H9 (cell line): ENCODE data around the gene BHLHA9. TPM values are rescaled to one million over a fixed set of nuclear protein-coding genes. Genes with fewer than 3 reads are reported as not detected.

Experiments
- DNase-seq: peaks from one replicate; pipeline ENCODE4 v3.0.0-alpha.2; 2017
- H2AFZ ChIP-seq: one replicate; pipeline ENCODE4 v1.6.1; 2013; ENCODE audit warnings: mild to moderate bottlenecking, low read length, control low read depth, moderate library complexity
- H2AK5ac ChIP-seq: 2 replicates; pipeline ENCODE4 v1.6.1; 2013; ENCODE audit warnings: low read length, control low read depth, mixed read lengths; ENCODE audit not compliant: insufficient read length
- H2BK120ac ChIP-seq: one replicate; pipeline ENCODE4 v1.6.1; 2013; ENCODE audit warnings: low read depth, mild to moderate bottlenecking, low read length, control low read depth, inconsistent platforms; ENCODE audit not compliant: poor library complexity, severe bottlenecking
- H2BK12ac ChIP-seq: 2 replicates; pipeline ENCODE4 v1.6.1; 2013; ENCODE audit warnings: low read length, control low read depth, mixed read lengths, low read depth; ENCODE audit not compliant: insufficient read length
- H2BK15ac ChIP-seq: 2 replicates; pipeline ENCODE4 v1.6.1; 2013; ENCODE audit warnings: low read depth, low read length, control low read depth
- H2BK20ac ChIP-seq: one replicate; pipeline ENCODE4 v1.6.1; 2013; ENCODE audit warnings: low read depth, mild to moderate bottlenecking, low read length, control low read depth, inconsistent platforms; ENCODE audit not compliant: poor library complexity, severe bottlenecking
- H2BK5ac ChIP-seq: 2 replicates; pipeline ENCODE4 v1.6.1; 2013; ENCODE audit warnings: low read length, control low read depth, mixed read lengths; ENCODE audit not compliant: insufficient read length
- H3K14ac ChIP-seq: 2 replicates; pipeline ENCODE4 v1.6.1; 2013; ENCODE audit warnings: low read length, control low read depth; ENCODE audit not compliant: insufficient read depth
- H3K18ac ChIP-seq: 2 replicates; pipeline ENCODE4 v1.6.1; 2013; ENCODE audit warnings: low read depth, mild to moderate bottlenecking, mixed read lengths, low read length, control low read depth; ENCODE audit not compliant: insufficient read length
- H3K23ac ChIP-seq: 2 replicates; pipeline ENCODE4 v1.6.1; 2013; ENCODE audit warnings: low read length, control low read depth, mixed read lengths, low read depth; ENCODE audit not compliant: insufficient read length
- H3K23me2 ChIP-seq: 2 replicates; pipeline ENCODE4 v1.6.1; 2013; ENCODE audit warnings: low read depth, mild to moderate bottlenecking, mixed read lengths, low read length, control low read depth; ENCODE audit not compliant: insufficient read length, poor library complexity, severe bottlenecking
- H3K27ac ChIP-seq: 2 replicates; pipeline ENCODE4 v1.5.1; 2013; ENCODE audit warnings: low read length, control low read depth, mixed read lengths, low read depth; ENCODE audit not compliant: insufficient read length
- H3K27me3 ChIP-seq: 2 replicates; pipeline ENCODE4 v1.6.1; 2013; ENCODE audit warnings: low read length, control low read depth, inconsistent platforms; ENCODE audit not compliant: insufficient read depth
- H3K4ac ChIP-seq: 2 replicates; pipeline ENCODE4 v1.6.1; 2013; ENCODE audit warnings: low read depth, mild to moderate bottlenecking, control low read depth, inconsistent platforms, low read length, moderate library complexity
- H3K4me1 ChIP-seq: 2 replicates; pipeline ENCODE4 v1.6.1; 2013; ENCODE audit warnings: low read length, control low read depth, inconsistent platforms; ENCODE audit not compliant: insufficient read depth
- H3K4me2 ChIP-seq: 2 replicates; pipeline ENCODE4 v1.6.1; 2013; ENCODE audit warnings: low read length, control low read depth, mixed read lengths; ENCODE audit not compliant: insufficient read length, insufficient read depth
- H3K56ac ChIP-seq: 2 replicates; pipeline ENCODE4 v1.6.1; 2013; ENCODE audit warnings: low read depth, mild to moderate bottlenecking, mixed read lengths, low read length, control low read depth; ENCODE audit not compliant: insufficient read length
- H3K79me1 ChIP-seq: 2 replicates; pipeline ENCODE4 v1.6.1; 2013; ENCODE audit warnings: low read depth, mild to moderate bottlenecking, moderate library complexity, low read length, control low read depth, inconsistent platforms; ENCODE audit not compliant: insufficient read depth, poor library complexity, severe bottlenecking
- H3K79me2 ChIP-seq: 2 replicates; pipeline ENCODE4 v1.6.1; 2013; ENCODE audit warnings: low read length, control low read depth, inconsistent platforms; ENCODE audit not compliant: insufficient read depth
- H3K9ac ChIP-seq: 2 replicates; pipeline ENCODE4 v1.6.1; 2013; ENCODE audit warnings: low read length, control low read depth, mixed read lengths; ENCODE audit not compliant: insufficient read length; ENCODE audit errors: extremely low read depth
- H3K9me3 ChIP-seq: one replicate; pipeline ENCODE4 v1.6.1; 2013; ENCODE audit warnings: low read depth, low read length, inconsistent platforms; ENCODE audit not compliant: control insufficient read depth
- H3T11ph ChIP-seq: one replicate; pipeline ENCODE4 v1.6.1; 2013; ENCODE audit warnings: mild to moderate bottlenecking, low read length, control low read depth, inconsistent platforms
- H4K20me1 ChIP-seq: one replicate; pipeline ENCODE4 v1.6.1; 2013; ENCODE audit not compliant: control insufficient read depth, insufficient read length, insufficient read depth
- H4K5ac ChIP-seq: 2 replicates; pipeline ENCODE4 v1.6.1; 2013; ENCODE audit warnings: low read depth, mild to moderate bottlenecking, mixed read lengths, low read length, control low read depth; ENCODE audit not compliant: insufficient read length
- H4K8ac ChIP-seq: replicated peaks from 2 replicates; pipeline ENCODE4 v1.6.1; 2013; ENCODE audit warnings: low read length, control low read depth, mixed read lengths, low read depth; ENCODE audit not compliant: insufficient read length
- H4K91ac ChIP-seq: 2 replicates; pipeline ENCODE4 v1.6.1; 2013; ENCODE audit warnings: low read depth, mild to moderate bottlenecking, moderate library complexity, mixed read lengths, low read length, control low read depth; ENCODE audit not compliant: insufficient read length
- H3K27ac Mint-ChIP-seq, 3 experiments: 2 replicates in 2 of 3; 3 replicates in 1 of 3; pipeline ENCODE4 v1.8.0; 2020 to 2021; ENCODE audit warnings: mixed read lengths in 3 of 3, mild to moderate bottlenecking in 1 of 3, moderate library complexity in 1 of 3
- H3K27me3 Mint-ChIP-seq: 2 replicates; pipeline ENCODE4 v1.8.0; 2021; ENCODE audit warnings: low read depth, mild to moderate bottlenecking, moderate library complexity, mixed read lengths
- H3K36me3 Mint-ChIP-seq, 3 experiments: 2 replicates in 2 of 3; 3 replicates in 1 of 3; pipeline ENCODE4 v1.8.0; 2020 to 2021; ENCODE audit warnings: low read depth in 3 of 3, mixed read lengths in 3 of 3; ENCODE audit not compliant: insufficient read depth in 1 of 3
- H3K4me1 Mint-ChIP-seq, 2 experiments: 2 replicates each; pipeline ENCODE4 v1.8.0; 2020; ENCODE audit warnings: mixed read lengths in 2 of 2
- H3K4me3 Mint-ChIP-seq, 2 experiments: 2 replicates in 1 of 2; 3 replicates in 1 of 2; pipeline ENCODE4 v1.8.0; 2020 to 2021; ENCODE audit warnings: mild to moderate bottlenecking in 2 of 2, mixed read lengths in 2 of 2, moderate library complexity in 1 of 2
- H3K9me3 Mint-ChIP-seq, 2 experiments: 2 replicates in 1 of 2; 3 replicates in 1 of 2; pipeline ENCODE4 v1.8.0; 2020; ENCODE audit warnings: mild to moderate bottlenecking in 2 of 2, mixed read lengths in 2 of 2, moderate library complexity in 1 of 2
- CTCF ChIP-seq: fragments of 200-600 bp; sonication (generic); conservative IDR thresholded peaks from 3 replicates; pipeline ENCODE4 v1.8.0; 2021; ENCODE audit warnings: antibody characterized with exemption, mild to moderate bottlenecking
- WGBS: extraction: QIAGEN DNeasy Blood & Tissue Kit; methylation state at CpG from one replicate; pipeline ENCODE4 v1.1.7; 2013; ENCODE audit warnings: missing lambda C conversion rate, low lambda C conversion rate, mixed read lengths; ENCODE audit not compliant: insufficient read length; ENCODE audit errors: extremely low coverage; 5-methylcytosine and 5-hydroxymethylcytosine counted together
- total RNA-seq: library from RNA; stranded (reverse); gene quantifications from 2 replicates; pipeline ENCODE4 v1.2.1, GENCODE V29; 2021

BHLHA9 gene
- total RNA-seq, 1 experiment from 2014 or later: not detected

- peak overlapping the region in 1 of 2 experiments; percentile 85; a peak in 1 of 5 replicates for H3K4me3 Mint-ChIP-seq
- H2BK12ac ChIP-seq: no peak overlapping the region
- H3K27me3 ChIP-seq: peaks cover 41% of the 10 kb centered on the region
Observed at GRCh38 chr17:1227365-1227764, 42.9 kb upstream of the BHLHA9 start.

More at GRCh38 chr17:1227365-1227764, 42.9 kb upstream of the BHLHA9 start:
- Histone ChIP-seq H3K23ac (no peak overlapping the region), H3K18ac (no peak overlapping the region), H2BK15ac (no peak overlapping the region), H3K79me1 (no peaks in the 10 kb centered on the region), H4K8ac (no peak overlapping the region), H3K4me1 (no peaks in the 10 kb centered on the region), H2AK5ac (no peak overlapping the region), H4K5ac (no peak overlapping the region), H3K9ac (no peak overlapping the region), H3K4ac (no peak overlapping the region), H2BK20ac (no peak overlapping the region), H2BK120ac (no peak overlapping the region), H3K27ac (no peak overlapping the region), H2BK5ac (no peak overlapping the region), H3K23me2 (peaks cover 3% of the 10 kb centered on the region), H3K79me2 (no peaks in the 10 kb centered on the region), H3K56ac (no peak overlapping the region), H3T11ph (no peak overlapping the region), H3K14ac (no peak overlapping the region), H4K91ac (no peak overlapping the region), H3K4me2 (no peak overlapping the region), H4K20me1 (no peaks in the 10 kb centered on the region), H3K9me3 (no peaks in the 10 kb centered on the region), H2AFZ (no peak overlapping the region)
- peaks cover 7 to 12% of the 10 kb centered on the region in 2 experiments for H3K4me1 Mint-ChIP-seq
- no peak for DNase-seq
- H3K27me3 Mint-ChIP-seq: peaks cover 92% of the 10 kb centered on the region
- TF ChIP-seq CTCF: no peak
- no peak overlapping the region for H3K27ac Mint-ChIP-seq
- H3K36me3 Mint-ChIP-seq: peaks cover 2 to 4% (median 2%) of the 10 kb centered on the region in 3 experiments; a peak in 4 of 7 replicates
- peaks cover 6 to 8% of the 10 kb centered on the region in 2 experiments; a peak in 4 of 5 replicates for H3K9me3 Mint-ChIP-seq
- no CpG with 5 or more reads among the region's 5 CpGs for WGBS
